Karpas-422 (cell line): Measurements from ENCODE around the gene ADAMTS6. TPM values are rescaled to one million over a fixed set of nuclear protein-coding genes. Genes with fewer than 3 reads are reported as not detected.

Experiments used
- DNase-seq: peaks from one replicate; pipeline ENCODE4 v3.0.0-alpha.2; 2015
- H2AFZ ChIP-seq: fragments of 200-600 bp; sonication (generic); 2 replicates; pipeline ENCODE4 v1.6.1; 2014; ENCODE audit warnings: antibody characterized with exemption, low read length, mixed read lengths
- H3K27ac ChIP-seq: fragments of 200-600 bp; sonication (generic); 2 replicates; pipeline ENCODE4 v1.5.1; 2014; ENCODE audit warnings: mild to moderate bottlenecking, low read length, moderate library complexity
- H3K27me3 ChIP-seq: fragments of 200-600 bp; sonication (generic); 2 replicates; pipeline ENCODE4 v1.6.1; 2014; ENCODE audit warnings: low read length, mixed read lengths
- H3K36me3 ChIP-seq: fragments of 200-600 bp; sonication (generic); 2 replicates; pipeline ENCODE4 v1.6.1; 2014; ENCODE audit warnings: low read length, mixed read lengths; ENCODE audit not compliant: insufficient read depth
- H3K4me1 ChIP-seq: fragments of 200-600 bp; sonication (generic); 2 replicates; pipeline ENCODE4 v1.6.1; 2014; ENCODE audit warnings: mild to moderate bottlenecking, low read length, mixed read lengths
- H3K4me2 ChIP-seq: fragments of 200-600 bp; sonication (generic); 2 replicates; pipeline ENCODE4 v1.6.1; 2014; ENCODE audit warnings: low read length, low read depth, mild to moderate bottlenecking; ENCODE audit not compliant: poor library complexity, severe bottlenecking
- H3K4me3 ChIP-seq: fragments of 200-600 bp; sonication (generic); 2 replicates; pipeline ENCODE4 v1.5.1; 2014; ENCODE audit warnings: mild to moderate bottlenecking, antibody characterized with exemption, low read length, mixed read lengths
- H3K79me2 ChIP-seq: fragments of 200-600 bp; sonication (generic); 2 replicates; pipeline ENCODE4 v1.6.1; 2014; ENCODE audit warnings: mild to moderate bottlenecking, low read length, mixed read lengths
- H3K9ac ChIP-seq: fragments of 200-600 bp; sonication (generic); 2 replicates; pipeline ENCODE4 v1.6.0; 2014; ENCODE audit warnings: low read length
- H3K9me2 ChIP-seq: fragments of 200-600 bp; sonication (generic), shearing (Covaris generic); replicated peaks from 2 replicates; pipeline ENCODE4 v1.6.0; 2014; ENCODE audit warnings: mild to moderate bottlenecking, low read length, moderate library complexity; ENCODE audit not compliant: insufficient read depth
- H3K9me3 ChIP-seq: fragments of 300-700, 200-600 bp; sonication (generic); 2 replicates; pipeline ENCODE4 v1.6.1; 2014; ENCODE audit warnings: low read length, mixed read lengths
- H4K20me1 ChIP-seq: fragments of 200-600 bp; sonication (generic); 2 replicates; pipeline ENCODE4 v1.6.1; 2014; ENCODE audit warnings: mild to moderate bottlenecking, antibody characterized with exemption, low read length, low read depth; ENCODE audit not compliant: insufficient read depth
- total RNA-seq: library from RNA; depleted of rRNA; stranded (reverse); fragments of >200 nt; shearing (Covaris generic); gene quantifications from 2 replicates; pipeline ENCODE4 v1.2.3, GENCODE V29; 2014; ENCODE audit warnings: low replicate concordance

Gene ADAMTS6
- total RNA-seq, 1 experiment from 2014 or later, result 2.6 TPM

GRCh38 chr5:65151614-65152013, 330.1 kb downstream of the ADAMTS6 start:
- Histone ChIP-seq H3K4me1 (no peaks in the 10 kb centered on the region), H3K79me2 (no peaks in the 10 kb centered on the region), H3K9ac (no peak overlapping the region), H3K27me3 (no peaks in the 10 kb centered on the region), H4K20me1 (no peaks in the 10 kb centered on the region), H3K4me3 (no peak overlapping the region), H3K36me3 (no peaks in the 10 kb centered on the region), H3K4me2 (no peak overlapping the region), H3K9me2 (no peaks in the 10 kb centered on the region), H3K27ac (no peak overlapping the region), H2AFZ (no peak overlapping the region), H3K9me3 (no peaks in the 10 kb centered on the region)
- DNase-seq, result no peak

GRCh38 chr5:65150599-65151304, 331.0 kb downstream of the ADAMTS6 start:
- no peaks in the 10 kb centered on the region for H3K9me2 ChIP-seq
- no peaks in the 10 kb centered on the region for H3K9me3 ChIP-seq
- H3K27ac ChIP-seq, result no peak overlapping the region
- H3K4me3 ChIP-seq, result no peak overlapping the region
- no peak overlapping the region for H3K4me2 ChIP-seq
- no peak overlapping the region for H3K9ac ChIP-seq
- no peaks in the 10 kb centered on the region for H4K20me1 ChIP-seq
- no peaks in the 10 kb centered on the region for H3K4me1 ChIP-seq
- no peak for DNase-seq
- no peaks in the 10 kb centered on the region for H3K79me2 ChIP-seq
- H2AFZ ChIP-seq, result no peak overlapping the region
- H3K36me3 ChIP-seq, result no peaks in the 10 kb centered on the region
- H3K27me3 ChIP-seq, result no peaks in the 10 kb centered on the region

- Histone ChIP-seq H3K9me2 (no peaks in the 10 kb centered on the region), H3K9ac (no peak overlapping the region)
- DNase-seq, result no peak
Measured at GRCh38 chr5:65149827-65150226, 331.9 kb downstream of the ADAMTS6 start.

GRCh38 chr5:65144136-65144871, 337.4 kb downstream of the ADAMTS6 start:
- Histone ChIP-seq H3K9me3 (no peaks in the 10 kb centered on the region), H3K9me2 (no peaks in the 10 kb centered on the region), H2AFZ (no peak overlapping the region), H3K36me3 (no peaks in the 10 kb centered on the region), H4K20me1 (no peaks in the 10 kb centered on the region), H3K9ac (no peak overlapping the region), H3K27ac (no peak overlapping the region), H3K79me2 (no peaks in the 10 kb centered on the region), H3K4me3 (no peak overlapping the region), H3K27me3 (no peaks in the 10 kb centered on the region), H3K4me2 (no peak overlapping the region), H3K4me1 (no peaks in the 10 kb centered on the region)
- DNase-seq, result no peak

More at GRCh38 chr5:65149827-65150226, 331.9 kb downstream of the ADAMTS6 start:
- no peaks in the 10 kb centered on the region for H3K27me3 ChIP-seq
- no peaks in the 10 kb centered on the region for H3K36me3 ChIP-seq
- H3K79me2 ChIP-seq, result no peaks in the 10 kb centered on the region
- H3K4me1 ChIP-seq, result no peaks in the 10 kb centered on the region
- H3K27ac ChIP-seq, result no peak overlapping the region
- no peak overlapping the region for H2AFZ ChIP-seq
- no peaks in the 10 kb centered on the region for H4K20me1 ChIP-seq
- H3K9me3 ChIP-seq, result no peaks in the 10 kb centered on the region
- no peak overlapping the region for H3K4me2 ChIP-seq
- H3K4me3 ChIP-seq, result no peak overlapping the region

- H3K4me1 ChIP-seq, result no peaks in the 10 kb centered on the region
- no peak overlapping the region for H3K4me3 ChIP-seq
- DNase-seq, result no peak
- H3K27me3 ChIP-seq, result no peaks in the 10 kb centered on the region
- no peak overlapping the region for H2AFZ ChIP-seq
- H3K36me3 ChIP-seq, result no peaks in the 10 kb centered on the region
- no peak overlapping the region for H3K27ac ChIP-seq
- H3K9me3 ChIP-seq, result no peaks in the 10 kb centered on the region
- no peaks in the 10 kb centered on the region for H4K20me1 ChIP-seq
- no peak overlapping the region for H3K4me2 ChIP-seq
- no peaks in the 10 kb centered on the region for H3K9me2 ChIP-seq
- no peak overlapping the region for H3K9ac ChIP-seq
- H3K79me2 ChIP-seq, result no peaks in the 10 kb centered on the region
Measured at GRCh38 chr5:65142511-65143011, 339.2 kb downstream of the ADAMTS6 start.

- Histone ChIP-seq H4K20me1 (no peaks in the 10 kb centered on the region), H3K9ac (no peak overlapping the region), H3K36me3 (no peaks in the 10 kb centered on the region), H3K27me3 (no peaks in the 10 kb centered on the region), H3K79me2 (no peaks in the 10 kb centered on the region), H2AFZ (no peak overlapping the region), H3K9me3 (no peaks in the 10 kb centered on the region), H3K4me1 (no peaks in the 10 kb centered on the region), H3K27ac (no peak overlapping the region), H3K4me3 (no peak overlapping the region), H3K9me2 (no peaks in the 10 kb centered on the region), H3K4me2 (no peak overlapping the region)
- no peak for DNase-seq
Measured at GRCh38 chr5:65142016-65142415, 339.7 kb downstream of the ADAMTS6 start.

- Histone ChIP-seq H3K9ac (no peak overlapping the region), H3K27me3 (no peaks in the 10 kb centered on the region), H3K4me2 (no peak overlapping the region), H3K36me3 (no peaks in the 10 kb centered on the region), H3K4me1 (no peaks in the 10 kb centered on the region), H3K79me2 (no peaks in the 10 kb centered on the region), H3K9me2 (no peaks in the 10 kb centered on the region), H4K20me1 (no peaks in the 10 kb centered on the region), H3K9me3 (no peaks in the 10 kb centered on the region), H3K4me3 (no peak overlapping the region), H2AFZ (no peak overlapping the region), H3K27ac (no peak overlapping the region)
- DNase-seq, result no peak
Measured at GRCh38 chr5:65141493-65141892, 340.2 kb downstream of the ADAMTS6 start.

GRCh38 chr5:65137631-65138030, 344.1 kb downstream of the ADAMTS6 start:
- H3K9me2 ChIP-seq, result no peaks in the 10 kb centered on the region
- H4K20me1 ChIP-seq, result no peaks in the 10 kb centered on the region
- DNase-seq, result no peak
- no peak overlapping the region for H3K4me2 ChIP-seq
- no peak overlapping the region for H3K4me3 ChIP-seq
- H2AFZ ChIP-seq, result no peak overlapping the region
- no peaks in the 10 kb centered on the region for H3K27me3 ChIP-seq
- H3K9ac ChIP-seq, result no peak overlapping the region
- no peak overlapping the region for H3K27ac ChIP-seq
- H3K36me3 ChIP-seq, result no peaks in the 10 kb centered on the region
- H3K9me3 ChIP-seq, result no peaks in the 10 kb centered on the region
- H3K4me1 ChIP-seq, result no peaks in the 10 kb centered on the region
- H3K79me2 ChIP-seq, result no peaks in the 10 kb centered on the region
